ENCODE data around the gene SPSB3.

The SPSB3 gene

GRCh38 chr16:1780677-1781072 lies 1.7 kb downstream of the SPSB3 start:
- Histone ChIP-seq H3K4me1 (ENCODE audit: control insufficient read depth, low read depth, low read length) (no peaks in the 10 kb centered on the region), H3K79me1 (ENCODE audit: low read length) (peaks cover 7% of the 10 kb centered on the region), H3K27me3 (ENCODE audit: insufficient read depth, low read length, poor library complexity) (no peaks in the 10 kb centered on the region), H2AK5ac (ENCODE audit: low read length) (no peak overlapping the region), H3K4ac (ENCODE audit: low read depth, low read length) (no peak overlapping the region), H3K36me3 (ENCODE audit: control insufficient read depth, insufficient read depth, low read length) (no peaks in the 10 kb centered on the region), H4K8ac (ENCODE audit: low read depth, low read length) (no peak overlapping the region), H3K4me3 (ENCODE audit: low read length) (no peak overlapping the region), H3K18ac (ENCODE audit: low read length) (no peak overlapping the region), H3K79me2 (ENCODE audit: control insufficient read depth, insufficient read depth, low read length) (peaks cover 16% of the 10 kb centered on the region), H3K23ac (ENCODE audit: low read length) (no peak overlapping the region), H3K27ac (ENCODE audit: low read depth, low read length) (no peak overlapping the region), H2BK120ac (ENCODE audit: low read depth, low read length) (no peak overlapping the region), H2BK5ac (ENCODE audit: low read length) (no peak overlapping the region), H3K56ac (ENCODE audit: low read length) (no peak overlapping the region), H2BK15ac (replicated peaks; ENCODE audit: low read depth) (no peak overlapping the region), H3K9ac (ENCODE audit: low read length) (no peak overlapping the region), H3K4me2 (ENCODE audit: low read length) (no peak overlapping the region), H4K5ac (ENCODE audit: low read length) (no peak overlapping the region)
- WGBS (ENCODE audit: extremely low coverage, insufficient coverage, low lambda C conversion rate): no CpG with 5 or more reads among the region's 6 CpGs
- no peak for DNase-seq

- WGBS (ENCODE audit: extremely low coverage, insufficient coverage, low lambda C conversion rate): no CpG with 5 or more reads among the region's 27 CpGs
- H3K56ac ChIP-seq (ENCODE audit: low read length): no peak overlapping the region
Observed at GRCh38 chr16:1779741-1780676, 2.4 kb downstream of the SPSB3 start.

GRCh38 chr16:1779234-1779701 lies 3.1 kb downstream of the SPSB3 start:
- no peak overlapping the region for H2BK5ac ChIP-seq (ENCODE audit: low read length)
- H2BK120ac ChIP-seq (ENCODE audit: low read depth, low read length): no peak overlapping the region
- DNase-seq: no peak
- WGBS (ENCODE audit: extremely low coverage, insufficient coverage, low lambda C conversion rate): no CpG with 5 or more reads among the region's 8 CpGs
- H3K18ac ChIP-seq (ENCODE audit: low read length): no peak overlapping the region
- no peak overlapping the region for H2AK5ac ChIP-seq (ENCODE audit: low read length)
- no peak overlapping the region for H3K56ac ChIP-seq (ENCODE audit: low read length)
- peaks cover 8% of the 10 kb centered on the region for H3K79me2 ChIP-seq (ENCODE audit: control insufficient read depth, insufficient read depth, low read length)
- no peak overlapping the region for H4K5ac ChIP-seq (ENCODE audit: low read length)
- H3K4me3 ChIP-seq (ENCODE audit: low read length): no peak overlapping the region
- H3K27ac ChIP-seq (ENCODE audit: low read depth, low read length): no peak overlapping the region
- no peak overlapping the region for H2BK15ac ChIP-seq (replicated peaks; ENCODE audit: low read depth)
- no peak overlapping the region for H3K23ac ChIP-seq (ENCODE audit: low read length)
- no peak overlapping the region for H3K4me2 ChIP-seq (ENCODE audit: low read length)
- peaks cover 5% of the 10 kb centered on the region for H3K79me1 ChIP-seq (ENCODE audit: low read length)
- no peaks in the 10 kb centered on the region for H3K27me3 ChIP-seq (ENCODE audit: insufficient read depth, low read length, poor library complexity)
- no peak overlapping the region for H3K9ac ChIP-seq (ENCODE audit: low read length)
- H3K4me1 ChIP-seq (ENCODE audit: control insufficient read depth, low read depth, low read length): no peaks in the 10 kb centered on the region
- H3K4ac ChIP-seq (ENCODE audit: low read depth, low read length): no peak overlapping the region
- no peaks in the 10 kb centered on the region for H3K36me3 ChIP-seq (ENCODE audit: control insufficient read depth, insufficient read depth, low read length)
- no peak overlapping the region for H4K8ac ChIP-seq (ENCODE audit: low read depth, low read length)

More at GRCh38 chr16:1779741-1780676, 2.4 kb downstream of the SPSB3 start:
- Histone ChIP-seq H2AK5ac (ENCODE audit: low read length) (no peak overlapping the region), H4K5ac (ENCODE audit: low read length) (no peak overlapping the region), H3K79me1 (ENCODE audit: low read length) (peaks cover 3% of the 10 kb centered on the region), H3K4me1 (ENCODE audit: control insufficient read depth, low read depth, low read length) (no peaks in the 10 kb centered on the region), H3K79me2 (ENCODE audit: control insufficient read depth, insufficient read depth, low read length) (peaks cover 10% of the 10 kb centered on the region), H2BK15ac (replicated peaks; ENCODE audit: low read depth) (no peak overlapping the region), H4K8ac (ENCODE audit: low read depth, low read length) (no peak overlapping the region), H3K4me3 (ENCODE audit: low read length) (no peak overlapping the region), H3K18ac (ENCODE audit: low read length) (no peak overlapping the region), H3K4me2 (ENCODE audit: low read length) (no peak overlapping the region), H3K27me3 (ENCODE audit: insufficient read depth, low read length, poor library complexity) (no peaks in the 10 kb centered on the region), H2BK120ac (ENCODE audit: low read depth, low read length) (no peak overlapping the region), H3K36me3 (ENCODE audit: control insufficient read depth, insufficient read depth, low read length) (no peaks in the 10 kb centered on the region), H3K9ac (ENCODE audit: low read length) (no peak overlapping the region), H3K4ac (ENCODE audit: low read depth, low read length) (no peak overlapping the region), H2BK5ac (ENCODE audit: low read length) (no peak overlapping the region), H3K27ac (ENCODE audit: low read depth, low read length) (no peak overlapping the region), H3K23ac (ENCODE audit: low read length) (no peak overlapping the region)
- no peak for DNase-seq

- Histone ChIP-seq H4K8ac (ENCODE audit: low read depth, low read length) (no peak overlapping the region), H3K79me1 (ENCODE audit: low read length) (peaks cover 8% of the 10 kb centered on the region), H3K4me2 (ENCODE audit: low read length) (no peak overlapping the region), H2AK5ac (ENCODE audit: low read length) (no peak overlapping the region), H3K27me3 (ENCODE audit: insufficient read depth, low read length, poor library complexity) (no peaks in the 10 kb centered on the region), H3K36me3 (ENCODE audit: control insufficient read depth, insufficient read depth, low read length) (no peaks in the 10 kb centered on the region), H3K9ac (ENCODE audit: low read length) (no peak overlapping the region), H2BK5ac (ENCODE audit: low read length) (no peak overlapping the region), H3K4me3 (ENCODE audit: low read length) (no peak overlapping the region), H2BK15ac (replicated peaks; ENCODE audit: low read depth) (no peak overlapping the region), H3K27ac (ENCODE audit: low read depth, low read length) (no peak overlapping the region), H3K23ac (ENCODE audit: low read length) (no peak overlapping the region), H3K4ac (ENCODE audit: low read depth, low read length) (no peak overlapping the region), H4K5ac (ENCODE audit: low read length) (no peak overlapping the region), H3K18ac (ENCODE audit: low read length) (no peak overlapping the region), H3K56ac (ENCODE audit: low read length) (no peak overlapping the region), H3K4me1 (ENCODE audit: control insufficient read depth, low read depth, low read length) (no peaks in the 10 kb centered on the region), H3K79me2 (ENCODE audit: control insufficient read depth, insufficient read depth, low read length) (peaks cover 2% of the 10 kb centered on the region), H2BK120ac (ENCODE audit: low read depth, low read length) (no peak overlapping the region)
- DNase-seq: no peak
- no CpG with 5 or more reads among the region's 34 CpGs for WGBS (ENCODE audit: extremely low coverage, insufficient coverage, low lambda C conversion rate)
Observed at GRCh38 chr16:1778200-1779179, 3.9 kb downstream of the SPSB3 start.

- Histone ChIP-seq H4K8ac (ENCODE audit: low read depth, low read length) (no peak overlapping the region), H3K56ac (ENCODE audit: low read length) (no peak overlapping the region), H3K4ac (ENCODE audit: low read depth, low read length) (no peak overlapping the region), H3K23ac (ENCODE audit: low read length) (no peak overlapping the region), H2BK120ac (ENCODE audit: low read depth, low read length) (no peak overlapping the region), H3K18ac (ENCODE audit: low read length) (no peak overlapping the region), H3K4me2 (ENCODE audit: low read length) (no peak overlapping the region), H2BK5ac (ENCODE audit: low read length) (no peak overlapping the region), H4K5ac (ENCODE audit: low read length) (no peak overlapping the region), H3K79me2 (ENCODE audit: control insufficient read depth, insufficient read depth, low read length) (peaks cover 3% of the 10 kb centered on the region), H3K79me1 (ENCODE audit: low read length) (peaks cover 6% of the 10 kb centered on the region), H3K4me1 (ENCODE audit: control insufficient read depth, low read depth, low read length) (no peaks in the 10 kb centered on the region), H3K36me3 (ENCODE audit: control insufficient read depth, insufficient read depth, low read length) (no peaks in the 10 kb centered on the region), H2AK5ac (ENCODE audit: low read length) (no peak overlapping the region), H3K9ac (ENCODE audit: low read length) (no peak overlapping the region), H3K27ac (ENCODE audit: low read depth, low read length) (no peak overlapping the region), H3K4me3 (ENCODE audit: low read length) (no peak overlapping the region), H3K27me3 (ENCODE audit: insufficient read depth, low read length, poor library complexity) (no peaks in the 10 kb centered on the region), H2BK15ac (replicated peaks; ENCODE audit: low read depth) (no peak overlapping the region)
- DNase-seq: no peak
- WGBS (ENCODE audit: extremely low coverage, insufficient coverage, low lambda C conversion rate): no CpG with 5 or more reads among the region's 36 CpGs
Observed at GRCh38 chr16:1777375-1778199, 4.8 kb downstream of the SPSB3 start.

Data from mesendoderm (in vitro differentiated cells).